CD1c-positive myeloid dendritic cell (primary cell): ENCODE data around the gene PTPRN2.
"Not testable (repeated sequence)": the region's sequence is repeated elsewhere in the genome, so short reads cannot be mapped to it uniquely, and the experiment has no call there.

ENCODE experiments used
- DNase-seq: peaks from one replicate; pipeline ENCODE4 v3.0.0-alpha.2; 2016; ENCODE audit errors: extremely low spot score

The PTPRN2 gene

DNA sequence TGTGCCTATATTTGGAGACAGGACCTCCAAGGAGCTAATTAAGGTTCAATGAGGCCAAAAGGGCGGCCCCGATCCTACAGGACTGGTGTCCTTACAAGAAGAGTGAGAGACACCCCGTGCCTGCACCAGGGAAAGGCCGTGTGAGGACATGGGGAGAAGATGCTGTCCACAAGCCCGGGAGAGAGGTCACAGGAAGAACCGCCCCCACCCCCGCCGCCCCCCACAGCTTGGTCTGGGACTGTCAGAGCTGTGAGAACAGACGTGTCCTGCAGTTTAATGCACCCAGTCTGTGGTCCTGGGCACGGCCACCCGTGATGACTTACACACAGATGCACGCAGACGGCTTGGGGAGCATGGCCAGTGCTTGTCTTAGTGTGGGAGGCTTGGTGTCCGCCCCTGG lies 851.3 kb downstream of the PTPRN2 start:
- DNase-seq = no peak

GRCh38 chr7:157735826-157736225 lies 851.8 kb downstream of the PTPRN2 start:
- no peak for DNase-seq

- DNase-seq = no peak
Observed at GRCh38 chr7:157734676-157735640, 852.7 kb downstream of the PTPRN2 start.

DNA sequence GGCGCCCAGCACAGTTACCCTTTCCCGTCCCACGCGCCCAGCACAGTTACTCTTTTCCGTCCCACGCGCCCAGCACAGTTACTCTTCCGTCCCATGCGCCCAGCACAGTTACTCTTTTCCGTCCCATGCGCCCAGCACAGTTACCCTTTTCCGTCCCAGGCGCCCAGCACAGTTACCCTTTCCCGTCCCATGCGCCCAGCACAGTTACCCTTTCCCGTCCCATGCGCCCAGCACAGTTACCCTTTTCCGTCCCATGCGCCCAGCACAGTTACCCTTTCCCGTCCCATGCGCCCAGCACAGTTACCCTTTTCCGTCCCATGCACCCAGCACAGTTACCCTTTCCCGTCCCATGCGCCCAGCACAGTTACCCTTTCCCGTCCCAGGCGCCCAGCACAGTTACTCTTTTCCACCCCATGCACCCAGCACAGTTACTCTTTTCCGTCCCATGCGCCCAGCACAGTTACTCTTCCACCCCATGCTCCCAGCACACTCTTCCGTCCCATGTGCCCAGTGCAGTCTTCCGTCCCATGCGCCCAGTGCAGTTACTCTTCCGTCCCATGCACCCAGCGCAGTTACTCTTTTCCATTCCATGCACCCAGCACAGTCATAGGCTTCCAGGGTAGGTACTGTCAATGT lies 853.7 kb downstream of the PTPRN2 start:
- not testable (repeated sequence) for DNase-seq

DNA sequence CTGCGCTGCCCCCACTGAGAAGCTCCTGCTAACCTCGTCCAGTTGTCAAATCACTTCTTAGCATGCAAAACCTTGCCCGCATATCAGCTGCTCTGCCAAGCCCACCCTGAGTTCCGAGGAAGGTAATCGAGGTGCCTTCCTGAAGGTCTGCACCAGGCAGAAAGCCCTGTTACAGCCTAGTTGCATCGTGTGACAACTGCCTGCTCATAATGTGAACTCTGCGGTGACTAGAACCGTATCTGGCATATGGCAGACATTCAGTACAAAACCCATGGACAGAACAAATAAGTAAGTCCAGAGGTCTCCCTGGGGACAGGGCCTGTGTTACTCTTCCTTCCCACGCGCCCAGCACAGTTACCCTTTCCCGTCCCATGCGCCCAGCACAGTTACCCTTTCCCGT lies 856.5 kb downstream of the PTPRN2 start:
- DNase-seq = no peak

GRCh38 chr7:157730614-157731013 lies 857.0 kb downstream of the PTPRN2 start:
- no peak for DNase-seq

DNA sequence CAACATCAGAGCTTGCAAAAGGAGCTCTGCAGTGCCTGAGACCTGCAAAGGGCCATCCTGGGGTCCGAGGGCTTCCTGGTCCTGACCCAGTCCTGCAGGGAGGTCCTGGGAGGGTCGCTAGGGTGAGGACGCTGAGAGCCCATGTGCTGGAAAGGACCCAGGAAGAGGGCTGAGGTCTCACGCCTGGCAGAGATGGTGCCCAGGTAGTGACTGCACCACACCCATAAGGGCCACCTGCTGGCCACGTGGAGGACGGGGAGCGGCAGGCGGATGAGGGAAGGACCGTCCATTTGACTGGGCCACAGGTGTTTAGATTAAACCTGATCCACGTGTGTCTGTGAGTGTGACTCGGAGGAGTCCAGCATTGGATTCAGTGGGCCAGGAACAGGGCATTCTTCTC lies 858.1 kb downstream of the PTPRN2 start:
- no peak for DNase-seq

DNA sequence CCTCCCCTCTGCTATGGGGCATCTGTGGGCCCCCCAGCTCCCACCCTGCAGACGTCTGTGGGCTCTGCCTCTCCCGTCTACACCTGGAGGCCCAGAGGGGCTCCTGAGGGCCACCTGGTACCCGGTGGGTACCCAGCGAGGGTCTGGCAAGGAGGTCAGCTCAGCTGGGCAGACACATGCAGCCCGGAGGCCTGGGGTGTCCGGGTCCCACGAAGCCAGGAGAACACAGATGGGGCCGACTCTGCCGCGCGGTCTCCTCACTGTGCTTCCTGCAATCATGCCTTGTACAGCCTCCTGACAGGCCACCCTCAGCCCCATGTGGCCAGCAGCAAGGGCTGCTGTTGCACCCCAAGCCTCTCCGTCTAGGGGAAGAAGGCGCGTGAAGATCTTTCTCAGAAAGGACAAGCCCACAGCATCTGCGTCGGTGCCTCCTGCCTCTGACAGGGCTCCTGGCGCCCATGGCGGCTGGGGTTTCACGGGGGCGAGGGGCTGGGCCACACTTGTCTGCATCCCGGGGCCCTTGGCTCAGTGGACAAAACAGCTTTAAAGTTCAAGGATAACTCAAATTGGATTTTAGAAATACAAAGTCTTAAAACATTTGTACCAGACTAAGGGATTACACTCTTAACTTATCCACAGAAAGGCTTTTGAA lies 859.5 kb downstream of the PTPRN2 start:
- DNase-seq = no peak

GRCh38 chr7:157726764-157727163 lies 860.9 kb downstream of the PTPRN2 start:
- no peak for DNase-seq

- DNase-seq = not testable (repeated sequence)
Observed at GRCh38 chr7:157725312-157725711, 862.3 kb downstream of the PTPRN2 start.

DNA sequence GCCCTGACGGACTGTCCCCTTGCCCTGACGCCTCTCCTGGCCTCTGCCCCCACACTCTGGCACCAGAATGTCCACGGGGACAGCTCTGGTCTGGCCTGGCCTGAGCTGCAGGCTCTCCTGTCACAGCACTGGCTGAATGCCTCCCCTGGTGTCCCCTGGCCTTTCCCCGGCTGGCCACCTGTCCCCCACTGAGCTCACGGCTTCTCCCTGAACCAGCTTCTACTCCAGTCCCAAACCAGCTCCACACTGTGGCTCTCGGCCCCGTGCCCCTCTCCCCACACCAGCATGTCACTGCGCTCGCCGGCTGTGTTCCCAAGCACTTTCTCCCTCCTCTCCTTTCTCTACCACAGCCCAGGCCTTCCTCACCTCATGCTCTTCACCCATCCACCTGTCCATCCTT lies 864.4 kb downstream of the PTPRN2 start:
- no peak for DNase-seq

GRCh38 chr7:157722137-157723060 lies 865.2 kb downstream of the PTPRN2 start:
- no peak for DNase-seq

- no peak for DNase-seq
Observed at GRCh38 chr7:157721468-157722136, 866.0 kb downstream of the PTPRN2 start.

DNA sequence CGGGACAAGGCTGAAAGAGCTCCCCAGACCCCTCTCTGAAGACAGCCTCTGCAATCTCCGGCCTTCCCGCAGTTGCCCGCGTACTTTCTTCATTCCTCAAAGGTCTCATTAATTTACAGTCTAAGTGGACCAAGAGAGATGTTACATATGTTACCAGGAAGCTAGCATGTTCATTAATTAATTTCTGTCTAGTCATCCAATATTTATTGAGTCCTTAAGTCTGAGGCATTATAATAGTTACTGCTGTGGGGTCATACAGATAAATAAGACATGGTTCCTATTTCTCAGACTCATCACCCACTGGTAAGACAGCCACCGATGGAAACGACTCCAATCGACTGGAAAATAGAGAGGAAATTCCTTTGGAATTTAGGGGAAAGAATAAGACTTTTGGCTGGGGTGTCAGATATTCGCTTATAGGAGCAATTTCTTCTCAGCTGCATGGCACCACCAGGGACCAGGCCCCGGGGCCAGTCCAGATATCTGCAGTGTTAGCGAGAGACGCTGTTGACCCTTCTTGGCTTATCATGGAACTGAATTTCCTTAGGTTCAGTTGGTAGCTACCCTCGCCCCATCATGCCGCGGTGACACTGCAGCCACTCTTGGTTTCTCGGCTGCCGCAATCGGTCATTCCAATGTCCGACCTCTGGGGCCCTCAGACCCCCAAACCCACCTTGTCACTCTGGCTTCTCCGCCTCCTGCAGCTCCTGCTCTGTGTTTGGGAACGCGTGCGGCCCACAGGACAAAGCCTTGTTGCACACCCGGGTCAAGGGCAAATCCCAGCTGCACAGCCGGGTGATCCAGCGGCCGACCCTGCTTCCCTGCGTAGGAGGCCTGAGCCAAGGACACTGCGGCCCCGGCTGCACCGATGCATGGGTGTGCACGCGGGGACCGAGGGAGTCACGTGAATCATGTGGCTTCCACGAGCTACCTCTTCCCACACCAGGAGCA lies 867.6 kb downstream of the PTPRN2 start:
- DNase-seq = no peak

DNA sequence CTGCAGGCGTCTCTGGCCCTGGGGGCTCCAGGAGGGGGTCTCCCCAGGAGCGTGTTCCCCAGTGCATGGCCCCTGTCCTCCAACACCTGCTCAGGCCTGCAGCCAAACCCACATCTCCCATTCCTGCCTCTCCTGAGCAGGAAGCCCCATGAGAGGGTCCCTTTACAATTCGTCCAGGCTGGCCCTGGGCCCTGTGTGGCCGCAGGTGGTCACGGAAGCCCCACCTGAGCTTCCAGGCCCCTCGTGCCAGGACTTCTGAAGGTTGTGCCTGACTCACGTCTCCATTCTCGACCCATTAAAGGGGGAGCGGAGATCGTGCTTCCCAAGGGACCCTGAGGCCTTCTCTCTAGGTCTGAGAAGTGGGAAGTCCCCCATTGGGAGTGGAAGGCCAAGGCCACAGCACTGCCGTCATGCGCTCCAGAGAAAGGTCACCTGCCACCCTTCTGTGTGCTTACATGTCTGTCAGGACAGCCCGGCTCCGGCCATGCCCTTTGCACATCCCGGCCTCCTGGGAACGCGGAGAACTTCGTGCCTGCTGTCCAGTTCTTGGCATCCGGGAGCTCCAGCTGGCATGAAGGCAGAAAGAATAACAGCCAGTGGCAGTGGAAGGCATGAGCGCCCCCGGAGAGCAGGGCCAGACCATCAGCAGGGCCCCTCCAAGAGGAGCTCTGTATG lies 868.5 kb downstream of the PTPRN2 start:
- DNase-seq = no peak

DNA sequence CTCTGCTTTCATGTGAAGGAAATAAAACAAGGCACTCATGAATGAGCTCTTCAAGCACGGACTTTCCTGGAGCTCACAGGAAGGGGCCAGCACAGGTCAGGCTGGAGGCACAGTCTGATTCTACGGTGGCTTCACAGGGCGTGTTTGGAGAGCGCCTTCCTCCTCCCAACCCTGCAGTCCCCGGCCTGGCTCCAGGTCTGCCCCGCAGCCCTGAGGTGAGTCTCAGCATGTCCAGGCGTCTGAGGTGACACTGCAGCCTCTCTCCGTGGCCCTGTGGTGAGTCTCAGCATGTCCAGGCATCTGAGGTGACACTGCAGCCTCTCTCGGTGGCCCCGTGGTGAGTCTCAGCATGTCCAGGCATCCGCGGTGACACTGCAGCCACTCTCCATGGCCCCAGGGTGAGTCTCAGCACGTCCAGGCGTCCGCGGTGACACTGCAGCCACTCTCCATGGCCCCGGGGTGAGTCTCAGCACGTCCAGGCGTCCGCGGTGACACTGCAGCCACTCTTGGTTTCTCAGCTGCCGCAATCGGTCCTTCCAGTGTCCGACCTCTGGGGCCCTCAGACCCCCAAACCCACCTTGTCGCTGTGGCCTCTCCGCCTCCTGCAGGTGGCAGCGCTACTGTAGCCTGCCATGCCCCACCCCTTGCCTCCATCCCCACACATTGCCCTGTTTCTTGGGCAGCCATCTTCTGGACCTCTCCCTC lies 869.2 kb downstream of the PTPRN2 start:
- no peak for DNase-seq

DNA sequence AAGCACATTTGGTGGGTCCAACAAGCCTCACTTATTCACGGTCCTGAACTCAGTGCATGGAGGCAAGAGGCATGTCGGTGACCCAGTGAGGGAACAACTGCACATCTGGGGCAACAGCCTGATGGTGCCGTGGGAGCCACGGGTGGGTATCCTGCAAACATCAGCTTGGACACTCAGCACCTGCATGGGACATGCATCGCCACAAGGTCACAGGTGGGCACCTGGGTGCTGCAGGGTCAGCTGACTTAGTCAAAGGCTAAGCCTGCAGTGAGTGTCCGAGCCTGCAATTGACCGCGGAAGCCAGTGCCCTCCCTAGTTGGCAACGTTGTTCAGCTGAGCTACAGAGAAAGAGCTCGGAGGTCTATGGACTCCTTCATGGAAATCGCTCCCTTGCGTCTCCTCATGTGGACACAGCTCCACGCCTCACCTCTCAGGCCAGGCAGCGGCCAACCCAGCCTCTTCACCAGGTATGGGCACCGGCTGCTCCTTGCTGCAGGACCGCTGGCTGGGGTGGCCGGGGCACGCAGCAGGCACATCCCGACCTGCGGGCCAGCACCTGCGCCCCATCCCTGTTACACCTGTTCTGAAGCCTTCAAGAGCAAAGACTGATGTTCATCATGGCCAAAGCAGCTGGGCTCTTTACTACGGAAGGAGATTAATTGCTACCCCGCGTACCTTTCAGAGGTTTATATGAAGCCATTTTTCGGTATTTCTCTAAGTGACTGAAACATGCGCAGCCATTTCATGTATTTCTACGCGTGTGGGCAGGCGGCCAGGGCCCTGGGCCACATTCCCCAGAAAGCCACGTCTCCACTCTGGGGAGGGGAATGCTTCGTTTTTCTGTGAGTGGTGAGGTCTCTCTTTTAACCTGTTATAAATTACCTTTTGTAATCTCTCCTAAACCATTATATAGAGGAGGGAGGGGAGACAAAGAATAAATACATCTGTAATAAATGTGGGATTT lies 870.1 kb downstream of the PTPRN2 start:
- DNase-seq = no peak

- no peak for DNase-seq
Observed at GRCh38 chr7:157715938-157716280, 871.7 kb downstream of the PTPRN2 start.
